Hepatocyte (in vitro differentiated cells): ENCODE results near the gene EFNA4. TPM values are rescaled to one million over a fixed set of nuclear protein-coding genes. Genes with fewer than 3 reads are reported as not detected.

Source experiments
- DNase-seq: peaks from one replicate; pipeline ENCODE4 v3.0.0-alpha.2; 2016; ENCODE audit warnings: low spot score
- H2AFZ ChIP-seq: fragments of 200-600 bp; sonication (generic); 2 replicates; pipeline ENCODE4 v1.6.0; 2016; ENCODE audit warnings: antibody characterized with exemption, mild to moderate bottlenecking
- H3K27ac ChIP-seq: fragments of 200-600 bp; sonication (generic); 2 replicates; pipeline ENCODE4 v1.5.1; 2016; ENCODE audit warnings: mild to moderate bottlenecking
- H3K27me3 ChIP-seq: fragments of 200-600 bp; sonication (generic); 2 replicates; pipeline ENCODE4 v1.6.1; 2016
- H3K36me3 ChIP-seq: fragments of 200-600 bp; sonication (generic); replicated peaks from 2 replicates; pipeline ENCODE4 v1.5.1; 2016; ENCODE audit warnings: low read depth; ENCODE audit not compliant: insufficient read depth
- H3K4me1 ChIP-seq: fragments of 200-600 bp; sonication (generic); 2 replicates; pipeline ENCODE4 v1.5.1; 2016; ENCODE audit warnings: mild to moderate bottlenecking, moderate library complexity; ENCODE audit not compliant: insufficient read depth
- H3K4me2 ChIP-seq: fragments of 200-600 bp; sonication (generic); 2 replicates; pipeline ENCODE4 v1.6.0; 2016
- H3K4me3 ChIP-seq: fragments of 200-600 bp; sonication (generic); 2 replicates; pipeline ENCODE4 v1.5.1; 2016; ENCODE audit warnings: mild to moderate bottlenecking
- H3K79me2 ChIP-seq: fragments of 200-600 bp; sonication (generic); 2 replicates; pipeline ENCODE4 v1.6.0; 2017; ENCODE audit warnings: mild to moderate bottlenecking
- H3K9me2 ChIP-seq: fragments of 200-600 bp; sonication (generic); replicated peaks from 2 replicates; pipeline ENCODE4 v1.6.0; 2017; ENCODE audit warnings: mild to moderate bottlenecking; ENCODE audit not compliant: insufficient read depth
- H3K9me3 ChIP-seq: fragments of 200-600 bp; sonication (generic); 2 replicates; pipeline ENCODE4 v1.5.1; 2016; ENCODE audit warnings: low read depth, mild to moderate bottlenecking
- H4K20me1 ChIP-seq: fragments of 200-600 bp; sonication (generic); 2 replicates; pipeline ENCODE4 v1.6.0; 2016; ENCODE audit warnings: mild to moderate bottlenecking; ENCODE audit not compliant: insufficient read depth, poor library complexity, severe bottlenecking
- CTCF ChIP-seq: fragments of 200-600 bp; sonication (generic); IDR thresholded peaks from 2 replicates; pipeline ENCODE4 v1.5.1; 2016; ENCODE audit warnings: antibody characterized with exemption, mild to moderate bottlenecking; ENCODE audit not compliant: poor library complexity
- EZH2 ChIP-seq: fragments of 200-600 bp; sonication (generic); IDR thresholded peaks from 2 replicates; pipeline ENCODE4 v1.6.1; 2016; ENCODE audit warnings: antibody characterized with exemption, mild to moderate bottlenecking, borderline replicate concordance
- EZH2phosphoT487 ChIP-seq: fragments of 200-600 bp; sonication (generic); IDR thresholded peaks from one replicate; pipeline ENCODE4 v1.6.1; 2018; ENCODE audit warnings: antibody characterized with exemption, mild to moderate bottlenecking, low read depth, moderate library complexity; ENCODE audit not compliant: unreplicated experiment, severe bottlenecking
- WGBS: methylation state at CpG from one replicate; pipeline ENCODE4 v1.1.6; 2016; ENCODE audit warnings: low lambda C conversion rate; ENCODE audit errors: missing lambda C conversion rate; 5-methylcytosine and 5-hydroxymethylcytosine counted together
- polyA plus RNA-seq: library from polyadenylated mRNA; unstranded; fragments of >200 nt; fragmentation: Nextera tagmentation; extraction: Ambion mirVana; gene quantifications from 2 replicates; pipeline ENCODE4 v1.2.1, GENCODE V29; 2016
- total RNA-seq: library from RNA; depleted of rRNA; stranded (reverse); fragments of >200 nt; gene quantifications from 2 replicates; pipeline ENCODE4 v1.2.3, GENCODE V29; 2014

The EFNA4 gene
- total and polyA plus RNA-seq, 2 experiments from 2014 or later = 18.1 to 20.5 TPM

GRCh38 chr1:155053531-155054105, 9.9 kb upstream of the EFNA4 start:
- Histone ChIP-seq H3K27me3 (no peaks in the 10 kb centered on the region), H3K4me3 (no peak overlapping the region), H3K4me1 (peaks cover 25% of the 10 kb centered on the region), H3K27ac (no peak overlapping the region), H3K36me3 (no peaks in the 10 kb centered on the region), H4K20me1 (no peaks in the 10 kb centered on the region), H3K79me2 (no peaks in the 10 kb centered on the region), H3K9me2 (no peaks in the 10 kb centered on the region), H3K4me2 (no peak overlapping the region), H2AFZ (no peak overlapping the region), H3K9me3 (no peaks in the 10 kb centered on the region)
- DNase-seq = no peak
- TF ChIP-seq EZH2phosphoT487 (no peak), EZH2 (no peak), CTCF (no peak)
- WGBS = 89% methylated on average over 7 of the region's 7 CpGs

- Histone ChIP-seq H3K36me3 (no peaks in the 10 kb centered on the region), H3K9me2 (no peaks in the 10 kb centered on the region), H3K4me2 (no peak overlapping the region), H3K79me2 (no peaks in the 10 kb centered on the region), H3K4me1 (peaks cover 12% of the 10 kb centered on the region), H2AFZ (no peak overlapping the region), H4K20me1 (no peaks in the 10 kb centered on the region), H3K27me3 (no peaks in the 10 kb centered on the region), H3K4me3 (no peak overlapping the region), H3K9me3 (no peaks in the 10 kb centered on the region), H3K27ac (no peak overlapping the region)
- 89% methylated on average over 8 of the region's 8 CpGs for WGBS
- no peak for TF ChIP-seq EZH2
- TF ChIP-seq CTCF = no peak
- no peak for TF ChIP-seq EZH2phosphoT487
- no peak for DNase-seq
Measured at GRCh38 chr1:155057104-155057503, 6.4 kb upstream of the EFNA4 start.

- no peak overlapping the region for H3K4me3 ChIP-seq
- peaks cover 10% of the 10 kb centered on the region for H3K4me1 ChIP-seq
- DNase-seq = no peak
- no peaks in the 10 kb centered on the region for H3K36me3 ChIP-seq
- no peak overlapping the region for H3K27ac ChIP-seq
- H4K20me1 ChIP-seq = no peaks in the 10 kb centered on the region
- no peak for TF ChIP-seq EZH2phosphoT487
- no peak for TF ChIP-seq EZH2
- TF ChIP-seq CTCF = no peak
- no peak overlapping the region for H2AFZ ChIP-seq
- no peaks in the 10 kb centered on the region for H3K9me2 ChIP-seq
- no peaks in the 10 kb centered on the region for H3K9me3 ChIP-seq
- H3K27me3 ChIP-seq = no peaks in the 10 kb centered on the region
- no peak overlapping the region for H3K4me2 ChIP-seq
- WGBS = 94% methylated on average over 11 of the region's 13 CpGs
- no peaks in the 10 kb centered on the region for H3K79me2 ChIP-seq
Measured at GRCh38 chr1:155057788-155058211, 5.7 kb upstream of the EFNA4 start.

GRCh38 chr1:155060736-155061135, 2.8 kb upstream of the EFNA4 start:
- Histone ChIP-seq H3K4me3 (no peak overlapping the region), H3K36me3 (no peaks in the 10 kb centered on the region), H3K9me2 (no peaks in the 10 kb centered on the region), H3K79me2 (peaks cover 17% of the 10 kb centered on the region), H3K4me2 (no peak overlapping the region), H2AFZ (no peak overlapping the region), H3K9me3 (no peaks in the 10 kb centered on the region), H4K20me1 (peaks cover 3% of the 10 kb centered on the region), H3K27me3 (no peaks in the 10 kb centered on the region), H3K4me1 (peaks cover 15% of the 10 kb centered on the region), H3K27ac (no peak overlapping the region)
- WGBS = 87% methylated on average over 8 of the region's 8 CpGs
- no peak for TF ChIP-seq EZH2
- TF ChIP-seq EZH2phosphoT487 = no peak
- no peak for TF ChIP-seq CTCF
- DNase-seq = no peak
